SHP77 (cell line): ENCODE results near the gene PHF2.

Experiments
- DNase-seq, 2 experiments: peaks; one replicate each; lab custom pipeline; 2025; lab: John Stamatoyannopoulos, UW

Gene PHF2

GRCh38 chr9:93576258-93577077, at the start of gene PHF2:
Gene PHF2, plus strand, starts transcription at chr9:93576584. Its CDS starts 190 bp downstream, at chr9:93576774.
- DNase-seq, result no peak

- no peak for DNase-seq
Observed at GRCh38 chr9:93531374-93531773, 45.0 kb upstream of the PHF2 start.

GRCh38 chr9:93532141-93532540, 44.2 kb upstream of the PHF2 start:
- DNase-seq, result no peak

GRCh38 chr9:93533863-93534262, 42.5 kb upstream of the PHF2 start:
- DNase-seq, result no peak

- no peak for DNase-seq
Observed at GRCh38 chr9:93536167-93536566, 40.2 kb upstream of the PHF2 start.

GRCh38 chr9:93536874-93537273, 39.5 kb upstream of the PHF2 start:
- no peak for DNase-seq

- DNase-seq, result no peak
Observed at GRCh38 chr9:93540305-93540704, 36.1 kb upstream of the PHF2 start.

- DNase-seq, result no peak
Observed at GRCh38 chr9:93541005-93541404, 35.4 kb upstream of the PHF2 start.

GRCh38 chr9:93541581-93542349, 34.6 kb upstream of the PHF2 start:
- DNase-seq, result no peak

GRCh38 chr9:93543117-93543516, 33.3 kb upstream of the PHF2 start:
- no peak for DNase-seq

- no peak for DNase-seq
Observed at GRCh38 chr9:93546356-93546755, 30.0 kb upstream of the PHF2 start.

- DNase-seq, result no peak
Observed at GRCh38 chr9:93549611-93550010, 26.8 kb upstream of the PHF2 start.

- no peak for DNase-seq
Observed at GRCh38 chr9:93552923-93553322, 23.5 kb upstream of the PHF2 start.

GRCh38 chr9:93555370-93555769, 21.0 kb upstream of the PHF2 start:
- DNase-seq, result no peak

- DNase-seq, result no peak
Observed at GRCh38 chr9:93557366-93558137, 18.8 kb upstream of the PHF2 start.

- no peak for DNase-seq
Observed at GRCh38 chr9:93558503-93558902, 17.9 kb upstream of the PHF2 start.

- DNase-seq, result no peak
Observed at GRCh38 chr9:93560991-93561390, 15.4 kb upstream of the PHF2 start.

- DNase-seq, result no peak
Observed at GRCh38 chr9:93562157-93562556, 14.2 kb upstream of the PHF2 start.

- DNase-seq, result no peak
Observed at GRCh38 chr9:93565089-93565488, 11.3 kb upstream of the PHF2 start.

- DNase-seq, result peak; percentile 92 to 93
Observed at GRCh38 chr9:93566408-93567270, 9.7 kb upstream of the PHF2 start.

GRCh38 chr9:93567271-93567959, 9.0 kb upstream of the PHF2 start:
- peak; percentile 30 to 41 for DNase-seq
